C4-2B (cell line): ENCODE measurements around the gene ZNF688.

ENCODE experiments used
- H3K27ac ChIP-seq: fragments of 450-650 bp; 2 replicates; pipeline ENCODE4 v1.5.1; 2017
- ZFX ChIP-seq: fragments of 450-650 bp; IDR thresholded peaks from 2 replicates; pipeline ENCODE4 v1.6.1; 2017
- TF ChIP-seq, protein P1 (sequence below): fragments of 450-650 bp; conservative IDR thresholded peaks from 2 replicates; pipeline ENCODE4 v1.5.1; 2017; ENCODE audit warnings: mild to moderate bottlenecking

ZNF688 gene

GRCh38 chr16:30567160-30567990 lies 4.1 kb downstream of the ZNF688 start:
- TF ChIP-seq ZFX: no peak
- TF ChIP-seq, protein P1, sequence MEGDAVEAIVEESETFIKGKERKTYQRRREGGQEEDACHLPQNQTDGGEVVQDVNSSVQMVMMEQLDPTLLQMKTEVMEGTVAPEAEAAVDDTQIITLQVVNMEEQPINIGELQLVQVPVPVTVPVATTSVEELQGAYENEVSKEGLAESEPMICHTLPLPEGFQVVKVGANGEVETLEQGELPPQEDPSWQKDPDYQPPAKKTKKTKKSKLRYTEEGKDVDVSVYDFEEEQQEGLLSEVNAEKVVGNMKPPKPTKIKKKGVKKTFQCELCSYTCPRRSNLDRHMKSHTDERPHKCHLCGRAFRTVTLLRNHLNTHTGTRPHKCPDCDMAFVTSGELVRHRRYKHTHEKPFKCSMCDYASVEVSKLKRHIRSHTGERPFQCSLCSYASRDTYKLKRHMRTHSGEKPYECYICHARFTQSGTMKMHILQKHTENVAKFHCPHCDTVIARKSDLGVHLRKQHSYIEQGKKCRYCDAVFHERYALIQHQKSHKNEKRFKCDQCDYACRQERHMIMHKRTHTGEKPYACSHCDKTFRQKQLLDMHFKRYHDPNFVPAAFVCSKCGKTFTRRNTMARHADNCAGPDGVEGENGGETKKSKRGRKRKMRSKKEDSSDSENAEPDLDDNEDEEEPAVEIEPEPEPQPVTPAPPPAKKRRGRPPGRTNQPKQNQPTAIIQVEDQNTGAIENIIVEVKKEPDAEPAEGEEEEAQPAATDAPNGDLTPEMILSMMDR: no peak
- H3K27ac ChIP-seq: no peak overlapping the region

DNA sequence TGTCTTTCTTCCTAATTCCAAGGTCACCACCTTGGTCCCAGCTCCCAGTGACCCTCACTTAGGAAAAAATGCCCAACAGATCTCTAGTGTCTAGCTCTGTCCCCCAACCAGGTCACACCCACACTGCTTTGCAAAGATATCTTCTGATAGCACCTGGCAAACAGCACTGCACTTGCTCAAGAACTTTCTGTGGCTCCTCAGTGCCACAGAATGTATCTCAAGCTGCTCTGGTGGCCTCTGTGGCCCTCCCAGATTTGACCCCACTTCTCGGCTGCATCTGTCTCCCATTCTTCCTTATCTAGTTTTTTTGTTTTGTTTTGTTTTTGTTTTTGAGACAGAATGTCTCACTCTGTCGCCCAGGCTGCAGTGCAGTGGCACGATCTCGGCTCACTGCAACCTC lies 5.0 kb downstream of the ZNF688 start:
- no peak overlapping the region for H3K27ac ChIP-seq
- TF ChIP-seq ZFX: no peak
- TF ChIP-seq, protein P1: no peak

DNA sequence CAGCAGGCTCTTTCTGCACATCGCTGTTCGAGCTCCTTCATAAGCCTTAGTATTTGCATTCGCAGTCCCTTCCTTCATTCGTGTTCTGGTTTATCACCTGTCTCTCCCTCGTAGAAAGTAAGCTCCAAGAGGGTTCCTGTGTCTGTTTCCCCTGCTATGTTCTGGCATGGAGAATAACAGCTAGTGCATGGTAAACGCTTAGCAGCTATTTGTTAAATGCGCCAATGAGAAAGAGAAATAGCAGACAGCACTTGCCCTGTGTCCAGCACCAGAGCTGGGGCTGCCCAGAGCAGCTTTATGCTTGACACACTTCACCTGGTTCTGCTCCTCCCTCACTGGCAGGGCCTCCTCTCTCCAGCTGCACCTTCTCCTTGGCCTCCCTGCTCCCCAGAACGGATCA lies 5.5 kb downstream of the ZNF688 start:
- H3K27ac ChIP-seq: no peak overlapping the region
- TF ChIP-seq, protein P1: no peak
- no peak for TF ChIP-seq ZFX

GRCh38 chr16:30565526-30565925 lies 6.0 kb downstream of the ZNF688 start:
- H3K27ac ChIP-seq: no peak overlapping the region
- no peak for TF ChIP-seq ZFX
- TF ChIP-seq, protein P1: no peak

GRCh38 chr16:30562021-30562420 lies 9.5 kb downstream of the ZNF688 start:
- H3K27ac ChIP-seq: no peak overlapping the region
- TF ChIP-seq, protein P1: no peak
- TF ChIP-seq ZFX: no peak

- TF ChIP-seq, protein P1: no peak
- TF ChIP-seq ZFX: no peak
- H3K27ac ChIP-seq: no peak overlapping the region
Measured at GRCh38 chr16:30561089-30561816, 10.3 kb downstream of the ZNF688 start.

DNA sequence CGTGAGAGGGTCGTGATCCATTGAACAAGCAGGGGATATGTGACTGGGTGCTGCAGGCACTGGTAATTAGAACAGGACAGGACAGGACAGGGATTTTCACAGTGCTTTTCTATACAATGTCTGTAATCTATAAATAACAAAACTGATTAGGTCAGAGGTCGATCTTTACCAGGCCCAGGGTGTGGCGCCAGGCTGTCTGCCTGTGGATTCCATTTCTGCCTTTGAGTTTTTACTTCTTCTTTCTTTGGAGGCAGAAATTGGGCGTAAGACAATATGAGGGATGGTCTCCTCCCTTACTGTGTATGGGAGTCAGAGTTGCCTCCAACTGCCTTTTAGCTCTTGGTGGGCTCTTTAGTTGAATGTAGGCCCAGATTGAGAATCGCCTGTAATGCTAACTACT lies 11.8 kb downstream of the ZNF688 start:
- H3K27ac ChIP-seq: no peak overlapping the region
- no peak for TF ChIP-seq ZFX
- TF ChIP-seq, protein P1: no peak
